Brain microvascular endothelial cell (primary cell): ENCODE measurements around the gene PACSIN2.

Experiments
- DNase-seq: peaks from one replicate; pipeline ENCODE4 v3.0.0-alpha.2; 2020
- H3K27ac ChIP-seq: fragments of 250-450 bp; sonication (Bioruptor Pico); 2 replicates; pipeline ENCODE4 v1.5.1; 2020; ENCODE audit warnings: mild to moderate bottlenecking, moderate library complexity
- H3K27me3 ChIP-seq: fragments of 250-450 bp; sonication (Bioruptor Pico); replicated peaks from 2 replicates; pipeline ENCODE4 v1.5.1; 2020; ENCODE audit warnings: mild to moderate bottlenecking
- H3K36me3 ChIP-seq: fragments of 250-450 bp; sonication (Bioruptor Pico); replicated peaks from 2 replicates; pipeline ENCODE4 v1.5.1; 2020; ENCODE audit warnings: mild to moderate bottlenecking
- H3K4me3 ChIP-seq: 2 replicates; pipeline ENCODE4 v1.5.1; 2011; ENCODE audit warnings: low read depth, mild to moderate bottlenecking, control low read depth, low read length, moderate library complexity
- in situ Hi-C: cut with HindIII; loops from 2 replicates; pipeline ENCODE4 v1.10.0; 2017; ENCODE audit warnings: low sequenced_read_pairs, low pct_ligation_motif_present
- TF ChIP-seq, protein P1 (sequence below): IDR thresholded peaks from 2 replicates; pipeline ENCODE4 v1.5.1; 2011; ENCODE audit warnings: low read depth, mild to moderate bottlenecking, moderate library complexity, low read length, control low read depth, inconsistent platforms; ENCODE audit errors: missing control alignments

PACSIN2 gene

DNA sequence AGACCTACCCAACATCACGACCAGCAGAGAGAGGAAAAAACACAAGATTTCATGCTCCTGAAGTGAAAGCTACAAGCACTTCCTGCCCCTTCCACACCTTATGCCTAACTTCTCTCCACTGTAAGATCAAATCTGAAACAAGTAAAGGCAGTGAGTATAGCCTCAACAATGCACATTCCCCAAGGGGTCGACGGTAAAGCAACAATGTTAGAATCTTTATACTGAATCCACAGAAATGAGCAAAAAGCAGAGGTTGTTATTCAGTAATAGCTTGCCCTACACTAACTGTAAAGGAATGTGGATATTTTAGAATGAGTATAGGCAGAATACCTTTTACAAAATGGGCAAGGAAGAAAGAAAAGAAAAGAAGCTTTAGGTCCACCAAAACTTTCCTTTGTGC, 173.5 kb downstream of the PACSIN2 start:
- in situ Hi-C loops, result no loop called here
- DNase-seq, result peak; percentile 51
- Histone ChIP-seq H3K27ac (peak overlapping the region; percentile 20), H3K27me3 (no peaks in the 10 kb centered on the region), H3K36me3 (peaks cover 32% of the 10 kb centered on the region), H3K4me3 (no peak overlapping the region)
- TF ChIP-seq, protein P1, sequence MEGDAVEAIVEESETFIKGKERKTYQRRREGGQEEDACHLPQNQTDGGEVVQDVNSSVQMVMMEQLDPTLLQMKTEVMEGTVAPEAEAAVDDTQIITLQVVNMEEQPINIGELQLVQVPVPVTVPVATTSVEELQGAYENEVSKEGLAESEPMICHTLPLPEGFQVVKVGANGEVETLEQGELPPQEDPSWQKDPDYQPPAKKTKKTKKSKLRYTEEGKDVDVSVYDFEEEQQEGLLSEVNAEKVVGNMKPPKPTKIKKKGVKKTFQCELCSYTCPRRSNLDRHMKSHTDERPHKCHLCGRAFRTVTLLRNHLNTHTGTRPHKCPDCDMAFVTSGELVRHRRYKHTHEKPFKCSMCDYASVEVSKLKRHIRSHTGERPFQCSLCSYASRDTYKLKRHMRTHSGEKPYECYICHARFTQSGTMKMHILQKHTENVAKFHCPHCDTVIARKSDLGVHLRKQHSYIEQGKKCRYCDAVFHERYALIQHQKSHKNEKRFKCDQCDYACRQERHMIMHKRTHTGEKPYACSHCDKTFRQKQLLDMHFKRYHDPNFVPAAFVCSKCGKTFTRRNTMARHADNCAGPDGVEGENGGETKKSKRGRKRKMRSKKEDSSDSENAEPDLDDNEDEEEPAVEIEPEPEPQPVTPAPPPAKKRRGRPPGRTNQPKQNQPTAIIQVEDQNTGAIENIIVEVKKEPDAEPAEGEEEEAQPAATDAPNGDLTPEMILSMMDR, result no peak

DNA sequence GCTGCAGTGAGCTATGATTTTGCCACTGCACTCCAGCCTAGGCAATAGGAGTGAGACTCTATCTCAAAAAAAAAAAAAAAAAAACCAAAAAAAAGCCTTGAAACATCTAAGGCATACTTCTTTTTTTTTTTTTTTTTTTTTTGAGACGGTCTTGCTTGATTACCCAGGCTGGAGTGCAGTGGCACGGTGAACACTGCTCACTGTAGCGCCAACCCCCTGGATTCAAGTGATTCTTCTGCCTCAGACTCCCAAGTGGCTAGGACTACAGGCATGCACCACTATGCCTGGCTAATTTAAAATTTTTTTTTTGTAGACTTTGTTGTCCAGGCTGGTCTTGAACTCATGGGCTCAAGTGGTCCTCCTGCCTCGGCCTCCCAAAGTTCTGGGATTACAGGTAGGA, 177.4 kb downstream of the PACSIN2 start:
- DNase-seq, result no peak
- TF ChIP-seq, protein P1, result no peak
- no peak overlapping the region for H3K4me3 ChIP-seq
- H3K27ac ChIP-seq, result no peak overlapping the region
- no peaks in the 10 kb centered on the region for H3K27me3 ChIP-seq
- peaks cover 40% of the 10 kb centered on the region for H3K36me3 ChIP-seq
- in situ Hi-C loops, result no loop called here

DNA sequence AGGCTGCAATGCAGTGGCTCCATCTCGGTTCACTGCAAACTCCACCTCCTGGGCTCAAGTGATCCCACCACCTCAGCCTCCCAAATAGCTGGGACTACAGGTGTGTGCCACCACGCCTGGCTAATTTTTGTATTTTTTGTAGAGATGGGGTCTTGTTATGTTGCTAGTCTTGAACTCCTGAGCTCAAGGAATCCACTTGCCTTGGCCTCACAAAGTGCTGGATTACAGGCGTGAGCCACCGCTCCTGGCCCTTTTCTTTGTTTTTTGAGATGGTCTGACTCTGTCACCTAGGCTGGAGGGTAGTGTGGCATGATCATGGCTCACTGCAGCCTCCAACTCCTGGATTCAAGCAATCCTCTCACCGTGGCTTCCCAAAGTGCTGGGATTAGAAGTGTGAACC, 178.9 kb downstream of the PACSIN2 start:
- Histone ChIP-seq H3K4me3 (no peak overlapping the region), H3K27me3 (no peaks in the 10 kb centered on the region), H3K27ac (no peak overlapping the region), H3K36me3 (peaks cover 52% of the 10 kb centered on the region)
- in situ Hi-C loops, result no loop called here
- TF ChIP-seq, protein P1, result no peak
- DNase-seq, result no peak

DNA sequence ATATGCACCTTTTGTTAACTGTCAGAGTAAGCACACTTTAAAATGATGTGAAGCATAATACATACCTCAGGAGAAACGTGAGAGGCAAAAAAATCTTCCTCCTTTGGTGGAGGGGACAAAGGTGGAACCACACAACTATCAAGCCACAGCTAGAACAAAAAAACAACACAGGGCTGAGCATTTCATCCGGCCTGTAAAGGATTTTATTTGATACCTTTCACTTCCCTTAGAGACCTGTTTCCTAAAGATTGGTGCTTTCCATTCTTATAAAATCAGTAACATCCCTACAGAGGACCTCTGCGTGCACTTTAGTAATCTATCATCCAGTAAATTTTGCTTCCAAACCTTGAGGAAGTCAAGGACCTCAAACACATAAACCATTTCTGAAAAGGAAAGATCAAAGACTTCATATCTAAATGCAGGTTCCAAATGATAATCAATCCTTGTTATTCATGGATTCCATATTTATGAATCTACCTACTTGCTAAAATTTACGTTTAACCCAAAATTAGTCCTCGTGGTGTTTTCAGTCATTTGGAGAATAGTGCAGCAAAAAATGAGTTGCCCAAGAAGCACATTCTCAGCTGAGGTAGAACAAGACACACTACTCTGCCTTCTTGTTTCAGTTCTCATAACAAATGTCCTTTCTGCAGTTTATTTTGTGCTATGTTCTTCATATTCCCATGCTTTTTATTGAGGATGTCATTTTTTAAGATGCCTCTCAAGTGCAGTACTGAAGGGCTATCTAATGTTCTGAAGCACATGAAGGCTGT, 180.6 kb downstream of the PACSIN2 start:
- in situ Hi-C loops, result no loop called here
- H3K36me3 ChIP-seq, result peaks cover 63% of the 10 kb centered on the region
- H3K4me3 ChIP-seq, result no peak overlapping the region
- DNase-seq, result no peak
- TF ChIP-seq, protein P1, result no peak
- no peaks in the 10 kb centered on the region for H3K27me3 ChIP-seq
- H3K27ac ChIP-seq, result no peak overlapping the region

DNA sequence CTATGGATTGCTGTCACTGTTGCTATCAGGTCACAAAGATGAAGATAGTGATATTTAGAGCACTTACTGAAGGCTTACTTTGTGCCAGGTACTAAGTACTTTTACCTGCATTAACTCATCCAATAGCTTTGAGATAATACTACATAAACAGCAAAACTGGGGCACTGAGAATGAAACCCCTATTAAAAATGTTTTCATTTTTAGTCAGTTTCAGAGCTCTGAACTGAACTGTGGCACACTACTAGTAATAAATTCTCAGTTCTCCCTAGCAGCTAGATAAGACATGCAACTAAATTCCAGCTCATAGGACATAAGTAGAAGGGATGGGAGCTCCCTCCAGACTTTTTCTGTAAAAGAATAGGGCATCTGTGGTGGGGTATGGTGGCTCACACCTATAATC, 181.8 kb downstream of the PACSIN2 start:
- no peaks in the 10 kb centered on the region for H3K27me3 ChIP-seq
- in situ Hi-C loops, result no loop called here
- no peak overlapping the region for H3K27ac ChIP-seq
- H3K36me3 ChIP-seq, result peaks cover 64% of the 10 kb centered on the region
- TF ChIP-seq, protein P1, result no peak
- H3K4me3 ChIP-seq, result no peak overlapping the region
- DNase-seq, result no peak

DNA sequence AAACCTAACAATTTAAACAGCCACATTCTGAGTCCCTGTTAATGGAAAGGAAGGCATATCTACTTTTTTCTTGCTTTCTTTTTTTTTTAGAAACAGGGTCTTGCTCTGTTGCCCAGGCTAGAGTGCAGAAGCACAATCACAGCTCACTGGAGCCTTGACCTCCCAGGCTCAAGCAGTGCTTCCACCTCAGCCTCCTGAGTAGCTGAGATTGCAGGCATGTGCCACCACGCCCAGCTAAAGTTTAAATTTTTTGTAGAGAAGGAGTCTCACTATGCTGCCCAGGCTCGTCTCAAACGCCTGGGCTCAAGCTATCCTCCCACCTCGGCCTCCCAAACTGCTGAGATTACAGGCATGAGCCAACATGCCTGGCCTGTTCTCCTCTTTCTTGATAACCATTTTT, 183.2 kb downstream of the PACSIN2 start:
- Histone ChIP-seq H3K4me3 (no peak overlapping the region), H3K36me3 (peaks cover 69% of the 10 kb centered on the region), H3K27me3 (no peaks in the 10 kb centered on the region), H3K27ac (no peak overlapping the region)
- DNase-seq, result no peak
- TF ChIP-seq, protein P1, result no peak
- in situ Hi-C loops, result no loop called here
